ENCODE data around the gene KPNA1.

Gene KPNA1

DNA sequence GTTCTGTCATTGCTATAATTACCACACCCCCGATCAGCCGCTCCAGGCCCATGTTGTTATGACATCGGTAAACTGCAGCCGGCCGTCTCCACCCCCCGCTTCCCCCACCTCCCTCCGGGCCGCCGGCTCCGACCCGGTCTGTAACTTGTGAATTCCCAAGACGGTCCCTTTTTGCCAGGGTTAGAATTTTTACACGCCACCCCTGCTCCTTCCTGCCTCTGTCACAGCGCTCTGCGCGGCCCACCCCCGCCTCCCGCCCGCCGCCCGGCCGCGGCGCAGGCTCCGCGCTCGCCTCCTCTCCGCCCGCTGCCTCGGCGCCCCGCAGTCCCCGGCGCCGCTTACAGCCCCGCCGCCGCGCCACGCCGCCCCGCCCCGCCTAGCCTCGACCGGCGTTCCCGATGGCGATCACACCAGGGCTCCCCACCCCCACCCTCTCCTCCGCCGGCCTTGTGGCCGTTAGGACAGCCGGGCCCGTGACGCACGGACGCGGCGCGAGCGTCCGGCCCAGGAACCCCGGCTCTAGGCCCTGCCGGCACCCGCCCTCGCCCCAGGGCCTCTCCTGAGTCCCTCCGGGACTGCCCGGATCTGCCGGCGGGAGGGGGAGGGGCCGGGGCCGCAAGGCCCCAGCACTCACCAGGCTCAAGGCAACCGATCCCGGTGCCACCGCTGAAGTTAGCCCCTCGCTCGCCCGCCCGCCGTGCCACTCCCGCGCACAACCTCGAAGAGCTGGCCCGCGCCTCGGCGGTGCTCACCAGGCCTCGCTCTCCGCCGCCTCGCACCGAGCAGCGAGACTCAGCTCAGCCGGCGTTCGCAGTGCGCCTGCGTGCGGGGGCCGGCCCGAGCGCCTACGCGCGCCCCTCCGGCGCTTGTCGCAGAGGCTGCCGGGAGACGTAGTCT, at the start of gene KPNA1:
TSS of gene KPNA1 (minus strand) at position 817 of the 897 bp plus-strand sequence. CDS start 18,374 bp downstream, outside the sequence.
- Histone ChIP-seq H3K9me3 (no peaks in the 10 kb centered on the region), H3K27me3 (ENCODE audit: low read depth) (no peaks in the 10 kb centered on the region), H3K36me3 (replicated peaks) (0 out of 2 replicates have a peak, but pooled peaks cover 3% of the 10 kb centered on the region), H3K4me1 (peaks cover 29% of the 10 kb centered on the region), H3K4me3 (peak within 1 kb of the TSS; percentile 78)
- DNase-seq (ENCODE audit: low spot score in 2 of 2) = peak; percentile 87 to 88
- in situ Hi-C loops (cut with MboI; ENCODE audit: low sequenced_read_pairs) = no loop called here

- in situ Hi-C loops (cut with MboI; ENCODE audit: low sequenced_read_pairs) = no loop called here
- Histone ChIP-seq H3K4me1 (peaks cover 22% of the 10 kb centered on the region), H3K4me3 (peak within 1 kb of the TSS; percentile 41), H3K27me3 (ENCODE audit: low read depth) (no peaks in the 10 kb centered on the region), H3K36me3 (replicated peaks) (no peaks in the 10 kb centered on the region), H3K9me3 (no peaks in the 10 kb centered on the region)
- peak; percentile 48 to 75 for DNase-seq (ENCODE audit: low spot score in 2 of 2)
These were observed 49.6 kb upstream of the KPNA1 start, which contains the start of the genes DTX3L and PARP9 for GRCh38 chr3:122564155-122564912. DTX3L (plus strand) TSS chr3:122564338; CDS start chr3:122564427, 89 bp downstream. PARP9 (minus strand) TSS chr3:122564300; CDS start chr3:122559620, 4,680 bp downstream.

DNA sequence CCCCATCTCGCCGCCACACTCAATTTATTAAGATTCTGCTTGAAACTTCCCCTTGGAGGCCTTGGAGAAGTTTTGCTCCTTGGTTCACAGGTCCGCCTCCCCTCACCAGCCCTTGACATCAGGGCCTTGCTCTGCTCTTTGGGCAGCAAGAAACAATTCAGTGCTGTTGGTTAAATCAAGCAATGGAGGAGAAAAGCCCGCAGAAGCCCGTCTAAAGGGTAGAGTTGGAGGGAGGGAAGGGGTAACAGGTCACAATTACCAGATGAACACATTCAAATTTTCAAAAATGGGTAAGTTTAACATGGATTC, 48.9 kb upstream of the KPNA1 start:
- H3K4me3 ChIP-seq = peak overlapping the region; percentile 41
- no peaks in the 10 kb centered on the region for H3K36me3 ChIP-seq (replicated peaks)
- H3K9me3 ChIP-seq = peaks cover 3% of the 10 kb centered on the region; the same call in 1 of the 2 replicates
- in situ Hi-C loops (cut with MboI; ENCODE audit: low sequenced_read_pairs) = no loop called here
- H3K4me1 ChIP-seq = peaks cover 22% of the 10 kb centered on the region
- peak in 1 of 2 experiments; percentile 29 for DNase-seq (ENCODE audit: low spot score in 2 of 2)
- no peaks in the 10 kb centered on the region for H3K27me3 ChIP-seq (ENCODE audit: low read depth)

DNA sequence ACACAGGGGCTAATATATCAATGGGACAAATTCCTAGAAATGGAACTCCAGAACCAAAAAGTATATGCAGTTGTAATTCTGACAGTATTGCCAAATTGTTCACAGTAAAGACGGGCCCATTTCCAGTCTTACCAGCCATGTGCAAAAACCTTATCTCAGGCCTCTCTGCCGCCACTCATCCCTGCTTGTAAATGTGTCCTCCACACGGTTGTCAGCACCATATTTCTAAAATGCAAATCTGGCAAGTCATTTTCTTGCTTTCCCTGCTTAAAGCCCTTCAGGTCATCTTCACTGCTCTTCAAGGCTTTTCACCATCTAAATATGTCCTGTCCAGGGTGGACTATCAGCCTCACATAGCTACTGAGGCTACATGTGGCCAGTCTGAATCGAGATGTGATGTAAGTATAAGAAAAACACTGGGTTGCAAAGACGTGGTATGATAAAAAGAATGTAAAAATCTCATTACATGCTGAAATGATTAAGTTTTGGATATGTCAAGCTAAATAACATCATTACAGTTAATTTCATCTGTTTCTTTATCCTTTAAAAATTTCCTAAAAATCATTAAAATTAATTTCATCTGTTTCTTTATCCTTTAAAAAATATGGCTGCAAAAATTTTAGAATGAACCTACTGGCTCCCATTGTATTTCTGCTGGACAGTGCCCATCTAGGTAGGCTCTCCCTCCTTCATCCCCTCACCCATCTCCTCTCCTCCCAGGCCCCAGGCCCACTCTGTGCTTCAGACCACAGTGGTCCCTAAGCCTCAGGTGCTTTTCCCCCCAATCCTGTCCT, 48.4 kb upstream of the KPNA1 start:
- peaks cover 3% of the 10 kb centered on the region; the same call in 1 of the 2 replicates for H3K9me3 ChIP-seq
- H3K27me3 ChIP-seq (ENCODE audit: low read depth) = no peaks in the 10 kb centered on the region
- in situ Hi-C loops (cut with MboI; ENCODE audit: low sequenced_read_pairs) = no loop called here
- no peaks in the 10 kb centered on the region for H3K36me3 ChIP-seq (replicated peaks)
- no peak overlapping the region for H3K4me3 ChIP-seq
- peaks cover 22% of the 10 kb centered on the region for H3K4me1 ChIP-seq
- no peak for DNase-seq (ENCODE audit: low spot score in 2 of 2)

GRCh38 chr3:122560680-122561079, 45.9 kb upstream of the KPNA1 start:
- H3K9me3 ChIP-seq = peaks cover 3% of the 10 kb centered on the region; the same call in 1 of the 2 replicates
- peak; percentile 42 to 66 for DNase-seq (ENCODE audit: low spot score in 2 of 2)
- in situ Hi-C loops (cut with MboI; ENCODE audit: low sequenced_read_pairs) = no loop called here
- no peak overlapping the region for H3K4me3 ChIP-seq
- H3K36me3 ChIP-seq (replicated peaks) = no peaks in the 10 kb centered on the region
- H3K27me3 ChIP-seq (ENCODE audit: low read depth) = no peaks in the 10 kb centered on the region
- peaks cover 22% of the 10 kb centered on the region for H3K4me1 ChIP-seq

- no peaks in the 10 kb centered on the region for H3K36me3 ChIP-seq (replicated peaks)
- H3K4me3 ChIP-seq = no peak overlapping the region
- H3K9me3 ChIP-seq = peaks cover 3% of the 10 kb centered on the region; the same call in 1 of the 2 replicates
- DNase-seq (ENCODE audit: low spot score in 2 of 2) = no peak
- H3K27me3 ChIP-seq (ENCODE audit: low read depth) = no peaks in the 10 kb centered on the region
- peaks cover 20% of the 10 kb centered on the region for H3K4me1 ChIP-seq
- in situ Hi-C loops (cut with MboI; ENCODE audit: low sequenced_read_pairs) = loop anchor here (5.0 kb wide), 1 partner anchor 117 kb away; no protein-coding TSS in a partner anchor
These were observed 45.2 kb upstream of the KPNA1 start for GRCh38 chr3:122559906-122560305.

GRCh38 chr3:122558605-122559004, 43.9 kb upstream of the KPNA1 start:
- peaks cover 8% of the 10 kb centered on the region for H3K4me1 ChIP-seq
- peaks cover 3% of the 10 kb centered on the region; the same call in 1 of the 2 replicates for H3K9me3 ChIP-seq
- no peaks in the 10 kb centered on the region for H3K36me3 ChIP-seq (replicated peaks)
- in situ Hi-C loops (cut with MboI; ENCODE audit: low sequenced_read_pairs) = loop anchor here (5.0 kb wide), 1 partner anchor 119 kb away; no protein-coding TSS in a partner anchor
- H3K27me3 ChIP-seq (ENCODE audit: low read depth) = no peaks in the 10 kb centered on the region
- DNase-seq (ENCODE audit: low spot score in 2 of 2) = no peak
- H3K4me3 ChIP-seq = no peak overlapping the region

DNA sequence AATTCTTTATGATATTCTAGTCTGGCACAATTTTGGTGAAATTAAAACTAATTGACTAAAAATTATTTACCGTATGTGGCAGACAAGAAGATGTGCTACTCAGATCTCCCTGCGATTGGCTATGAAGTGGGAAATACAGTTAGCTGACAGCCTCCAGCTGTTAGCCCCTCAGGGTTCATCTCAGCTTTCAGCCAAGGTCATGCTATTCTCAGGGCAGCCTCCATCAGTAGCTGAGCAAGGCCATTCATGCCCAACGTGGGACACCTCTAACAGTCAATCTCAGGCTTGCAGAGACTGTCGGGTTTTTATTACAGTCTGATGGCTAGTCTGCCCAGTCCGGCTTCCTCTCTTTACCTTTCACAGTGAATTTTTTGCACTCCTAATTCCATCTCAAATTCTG, 42.6 kb upstream of the KPNA1 start:
- peaks cover 3% of the 10 kb centered on the region; the same call in 1 of the 2 replicates for H3K9me3 ChIP-seq
- DNase-seq (ENCODE audit: low spot score in 2 of 2) = no peak
- H3K4me1 ChIP-seq = no peaks in the 10 kb centered on the region; the same call in 1 of the 2 replicates
- in situ Hi-C loops (cut with MboI; ENCODE audit: low sequenced_read_pairs) = loop anchor here (5.0 kb wide), 1 partner anchor 120 kb away; no protein-coding TSS in a partner anchor
- no peaks in the 10 kb centered on the region for H3K27me3 ChIP-seq (ENCODE audit: low read depth)
- no peaks in the 10 kb centered on the region for H3K36me3 ChIP-seq (replicated peaks)
- no peak overlapping the region for H3K4me3 ChIP-seq

DNA sequence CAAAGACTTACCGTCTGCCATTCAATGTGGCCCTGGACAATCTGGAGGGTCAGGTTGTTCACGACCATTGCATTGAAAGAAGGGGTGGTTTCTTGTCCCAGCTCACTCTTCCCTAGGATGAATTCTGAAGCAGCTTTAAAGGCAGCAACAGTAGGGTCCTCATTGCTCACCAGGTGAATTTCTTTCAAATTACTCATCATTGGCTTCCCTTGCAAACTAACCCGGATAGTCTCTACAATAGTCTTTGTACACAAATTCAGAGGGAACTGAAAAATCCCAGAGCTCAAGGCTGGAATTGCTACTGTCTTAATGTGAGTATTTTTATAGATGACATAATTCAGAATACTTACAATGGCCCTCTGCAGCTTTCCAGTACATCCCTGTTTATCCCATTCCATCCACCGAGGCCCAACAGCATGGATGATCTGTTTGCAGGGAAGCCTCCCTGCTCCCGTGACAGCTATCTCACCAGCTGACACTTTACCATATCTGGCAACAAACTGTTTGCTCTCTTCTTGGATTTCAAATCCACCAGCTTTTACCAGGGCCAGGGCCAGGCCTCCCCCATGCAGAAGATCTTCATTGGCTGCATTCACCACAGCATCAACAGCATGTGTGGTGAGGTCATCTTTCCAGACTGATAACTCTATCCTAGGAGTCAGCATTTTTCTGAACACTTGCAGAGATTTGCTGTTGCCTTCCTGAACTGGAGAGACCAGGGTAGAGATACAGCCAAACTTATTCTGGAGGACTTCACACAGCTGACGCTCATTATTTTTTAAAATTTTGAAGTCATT, 40.7 kb upstream of the KPNA1 start:
- H3K36me3 ChIP-seq (replicated peaks) = no peaks in the 10 kb centered on the region
- DNase-seq (ENCODE audit: low spot score in 2 of 2) = no peak

GRCh38 chr3:122553171-122553570, 38.4 kb upstream of the KPNA1 start:
- Histone ChIP-seq H3K4me3 (no peak overlapping the region), H3K36me3 (replicated peaks) (no peaks in the 10 kb centered on the region), H3K9me3 (no peaks in the 10 kb centered on the region), H3K27me3 (ENCODE audit: low read depth) (no peaks in the 10 kb centered on the region), H3K4me1 (no peaks in the 10 kb centered on the region)
- no peak for DNase-seq (ENCODE audit: low spot score in 2 of 2)
- in situ Hi-C loops (cut with MboI; ENCODE audit: low sequenced_read_pairs) = no loop called here

More for the DNA sequence above, 40.7 kb upstream of the KPNA1 start:
- H3K4me1 ChIP-seq = no peaks in the 10 kb centered on the region; the same call in 1 of the 2 replicates
- H3K9me3 ChIP-seq = peaks cover 3% of the 10 kb centered on the region; the same call in 1 of the 2 replicates
- in situ Hi-C loops (cut with MboI; ENCODE audit: low sequenced_read_pairs) = loop anchor here (5.0 kb wide), 1 partner anchor 122 kb away; no protein-coding TSS in a partner anchor
- no peaks in the 10 kb centered on the region for H3K27me3 ChIP-seq (ENCODE audit: low read depth)
- H3K4me3 ChIP-seq = no peak overlapping the region

GRCh38 chr3:122548619-122549018, 33.9 kb upstream of the KPNA1 start:
- no peaks in the 10 kb centered on the region for H3K36me3 ChIP-seq (replicated peaks)
- no peak for DNase-seq (ENCODE audit: low spot score in 2 of 2)
- in situ Hi-C loops (cut with MboI; ENCODE audit: low sequenced_read_pairs) = no loop called here

GRCh38 chr3:122548076-122548475, 33.3 kb upstream of the KPNA1 start:
- Histone ChIP-seq H3K4me3 (no peak overlapping the region), H3K27me3 (ENCODE audit: low read depth) (no peaks in the 10 kb centered on the region), H3K9me3 (no peaks in the 10 kb centered on the region), H3K36me3 (replicated peaks) (no peaks in the 10 kb centered on the region), H3K4me1 (peaks cover 9% of the 10 kb centered on the region)
- in situ Hi-C loops (cut with MboI; ENCODE audit: low sequenced_read_pairs) = no loop called here
- no peak for DNase-seq (ENCODE audit: low spot score in 2 of 2)

More at GRCh38 chr3:122548619-122549018, 33.9 kb upstream of the KPNA1 start:
- H3K27me3 ChIP-seq (ENCODE audit: low read depth) = no peaks in the 10 kb centered on the region
- H3K4me1 ChIP-seq = peaks cover 9% of the 10 kb centered on the region
- no peak overlapping the region for H3K4me3 ChIP-seq
- H3K9me3 ChIP-seq = no peaks in the 10 kb centered on the region

Data from HAP-1 (cell line).